Neural cell (in vitro differentiated cells): ENCODE data around the gene AGPAT4. TPM values are rescaled to one million over a fixed set of nuclear protein-coding genes. Genes with fewer than 3 reads are reported as not detected.

Experiments
- H2AFZ ChIP-seq: fragments of 200-600, 300-800 bp; sonication (generic), shearing (Covaris generic); 2 replicates; pipeline ENCODE4 v1.6.0; 2014; ENCODE audit warnings: low read depth, mild to moderate bottlenecking, antibody characterized with exemption, low read length, moderate library complexity
- H3F3A ChIP-seq: fragments of 200-600 bp; shearing (Covaris generic); 2 replicates; pipeline ENCODE4 v1.6.1; 2016; ENCODE audit warnings: mild to moderate bottlenecking, moderate library complexity, mixed read lengths, antibody characterized with exemption, low read length; ENCODE audit not compliant: insufficient read depth, poor library complexity, severe bottlenecking
- H3K27ac ChIP-seq: fragments of 200-600, 300-800 bp; sonication (generic), shearing (Covaris generic); 2 replicates; pipeline ENCODE4 v1.5.1; 2014; ENCODE audit warnings: mild to moderate bottlenecking, low read length, moderate library complexity
- H3K27me3 ChIP-seq: fragments of 300-800, 200-600 bp; sonication (generic), shearing (Covaris generic); 2 replicates; pipeline ENCODE4 v1.6.0; 2014; ENCODE audit warnings: mild to moderate bottlenecking, low read depth, low read length, moderate library complexity; ENCODE audit not compliant: insufficient read depth
- H3K36me3 ChIP-seq: fragments of 300-800, 200-600 bp; sonication (generic), shearing (Covaris generic); 2 replicates; pipeline ENCODE4 v1.5.1; 2014; ENCODE audit warnings: mild to moderate bottlenecking, antibody characterized with exemption, low read length, moderate library complexity; ENCODE audit not compliant: insufficient read depth
- H3K4me2 ChIP-seq: fragments of 300-800, 200-600 bp; sonication (generic), shearing (Covaris generic); 2 replicates; pipeline ENCODE4 v1.6.0; 2014; ENCODE audit warnings: mild to moderate bottlenecking, low read length
- H3K4me3 ChIP-seq: fragments of 300-800, 200-600 bp; sonication (generic), shearing (Covaris generic); 2 replicates; pipeline ENCODE4 v1.5.1; 2014; ENCODE audit warnings: mild to moderate bottlenecking, low read length, moderate library complexity
- H3K79me2 ChIP-seq: fragments of 200-600 bp; shearing (Covaris generic); replicated peaks from 2 replicates; pipeline ENCODE4 v1.6.0; 2014; ENCODE audit warnings: mild to moderate bottlenecking, low read length, moderate library complexity; ENCODE audit not compliant: insufficient read depth
- H3K9ac ChIP-seq: fragments of 300-800, 200-600 bp; sonication (generic), shearing (Covaris generic); 2 replicates; pipeline ENCODE4 v1.6.1; 2016; ENCODE audit warnings: mild to moderate bottlenecking, low read length, mixed read lengths
- H3K9me2 ChIP-seq: fragments of 200-600 bp; shearing (Covaris generic); 2 replicates; pipeline ENCODE4 v1.6.1; 2016; ENCODE audit warnings: mild to moderate bottlenecking, low read length, mixed read lengths; ENCODE audit not compliant: insufficient read depth
- H3K9me3 ChIP-seq: fragments of 200-600, 300-800 bp; sonication (generic), shearing (Covaris generic); 2 replicates; pipeline ENCODE4 v1.6.1; 2016; ENCODE audit warnings: mild to moderate bottlenecking, mixed run types, low read length, moderate library complexity, mixed read lengths
- H4K20me1 ChIP-seq: fragments of 200-600 bp; shearing (Covaris generic); 2 replicates; pipeline ENCODE4 v1.6.1; 2016; ENCODE audit warnings: mild to moderate bottlenecking, mixed run types; ENCODE audit not compliant: insufficient read depth
- CTCF ChIP-seq: fragments of 450-650 bp; IDR thresholded peaks from 2 replicates; pipeline ENCODE4 v1.5.1; 2014; ENCODE audit warnings: antibody characterized with exemption, mild to moderate bottlenecking, moderate library complexity; ENCODE audit not compliant: poor library complexity, severe bottlenecking
- EP300 ChIP-seq: fragments of 450-650 bp; conservative IDR thresholded peaks from 2 replicates; pipeline ENCODE4 v1.6.1; 2014; ENCODE audit warnings: antibody characterized with exemption, mild to moderate bottlenecking, moderate library complexity; ENCODE audit not compliant: poor library complexity, severe bottlenecking
- EZH2 ChIP-seq: fragments of 200-600, 300-800 bp; shearing (Covaris generic), sonication (generic); IDR thresholded peaks from 2 replicates; pipeline ENCODE4 v1.6.1; 2014; ENCODE audit warnings: antibody characterized with exemption, low read length, borderline replicate concordance, mild to moderate bottlenecking; ENCODE audit not compliant: insufficient read depth, poor library complexity, severe bottlenecking
- MXI1 ChIP-seq: fragments of 450-650 bp; conservative IDR thresholded peaks from 2 replicates; pipeline ENCODE4 v1.6.1; 2014; ENCODE audit warnings: antibody characterized with exemption, mild to moderate bottlenecking; ENCODE audit not compliant: poor library complexity, severe bottlenecking
- POLR2AphosphoS5 ChIP-seq: IDR thresholded peaks from 2 replicates; pipeline ENCODE4 v1.6.1; 2012
- RAD21 ChIP-seq: fragments of 450-650 bp; conservative IDR thresholded peaks from 2 replicates; pipeline ENCODE4 v1.6.1; 2014; ENCODE audit warnings: antibody characterized with exemption, mild to moderate bottlenecking, moderate library complexity
- REST ChIP-seq: IDR thresholded peaks from 2 replicates; pipeline ENCODE4 v1.6.1; 2012; ENCODE audit warnings: borderline replicate concordance
- SMC3 ChIP-seq: fragments of 450-650 bp; conservative IDR thresholded peaks from 2 replicates; pipeline ENCODE4 v1.6.1; 2014; ENCODE audit warnings: antibody characterized with exemption, mild to moderate bottlenecking, moderate library complexity; ENCODE audit not compliant: poor library complexity
- TAF1 ChIP-seq: IDR thresholded peaks from 2 replicates; pipeline ENCODE4 v1.6.1; 2012; ENCODE audit warnings: low read depth
- polyA plus RNA-seq: library from polyadenylated mRNA; depleted of rRNA; stranded (reverse); fragments of >200 nt; gene quantifications from 2 replicates; pipeline ENCODE4 v1.2.3, GENCODE V29; 2014

The AGPAT4 gene
- polyA plus RNA-seq, 1 donor from 2014 or later, result 42.6 TPM

GRCh38 chr6:161154796-161155335 is 119.0 kb downstream of the AGPAT4 start:
- Histone ChIP-seq H3K9me3 (no peaks in the 10 kb centered on the region), H3K36me3 (peaks cover 10% of the 10 kb centered on the region)

GRCh38 chr6:161153725-161154124 is 120.1 kb downstream of the AGPAT4 start:
- Histone ChIP-seq H3K36me3 (peaks cover 10% of the 10 kb centered on the region), H3K9me2 (no peaks in the 10 kb centered on the region), H3K27me3 (no peaks in the 10 kb centered on the region), H3K9me3 (no peaks in the 10 kb centered on the region), H2AFZ (no peak overlapping the region), H4K20me1 (no peaks in the 10 kb centered on the region), H3K4me2 (no peak overlapping the region), H3K27ac (no peak overlapping the region), H3K4me3 (no peak overlapping the region), H3K9ac (no peak overlapping the region), H3K79me2 (no peaks in the 10 kb centered on the region), H3F3A (no peaks in the 10 kb centered on the region)
- no peak for TF ChIP-seq REST
- TF ChIP-seq SMC3, result no peak
- TF ChIP-seq MXI1, result no peak

More at GRCh38 chr6:161154796-161155335, 119.0 kb downstream of the AGPAT4 start:
- Histone ChIP-seq H3K4me3 (no peak overlapping the region), H3K27me3 (no peaks in the 10 kb centered on the region), H3K9me2 (no peaks in the 10 kb centered on the region), H4K20me1 (no peaks in the 10 kb centered on the region), H3K9ac (no peak overlapping the region), H3K27ac (no peak overlapping the region), H3K79me2 (no peaks in the 10 kb centered on the region), H2AFZ (no peak overlapping the region), H3K4me2 (no peak overlapping the region), H3F3A (no peaks in the 10 kb centered on the region)
- TF ChIP-seq SMC3, result no peak
- TF ChIP-seq REST, result no peak

- H3K36me3 ChIP-seq, result peaks cover 10% of the 10 kb centered on the region
- no peaks in the 10 kb centered on the region for H3K9me3 ChIP-seq
- no peak overlapping the region for H2AFZ ChIP-seq
- no peaks in the 10 kb centered on the region for H4K20me1 ChIP-seq
- no peaks in the 10 kb centered on the region for H3F3A ChIP-seq
- no peaks in the 10 kb centered on the region for H3K27me3 ChIP-seq
- H3K27ac ChIP-seq, result no peak overlapping the region
- H3K4me2 ChIP-seq, result no peak overlapping the region
- no peak overlapping the region for H3K4me3 ChIP-seq
- no peaks in the 10 kb centered on the region for H3K79me2 ChIP-seq
- H3K9ac ChIP-seq, result no peak overlapping the region
- no peaks in the 10 kb centered on the region for H3K9me2 ChIP-seq
- TF ChIP-seq TAF1 (no peak), POLR2AphosphoS5 (no peak), EZH2 (no peak), EP300 (no peak), SMC3 (no peak), RAD21 (no peak), CTCF (no peak)
These were observed 120.8 kb downstream of the AGPAT4 start for GRCh38 chr6:161152907-161153662.
